Lower leg skin (tissue), 4 donors: ENCODE results near the gene CD59. TPM values are rescaled to one million over a fixed set of nuclear protein-coding genes. Genes with fewer than 3 reads are reported as not detected.
"Not testable (repeated sequence)": the region's sequence is repeated elsewhere in the genome, so short reads cannot be mapped to it uniquely, and the experiment has no call there.

Experiments used
- DNase-seq, 2 donors: peaks; one replicate each; pipeline ENCODE4 v3.0.0-alpha.2; 2019; ENCODE audit warnings: low spot score in 2 of 2
- H3K4me3 ChIP-seq: fragments of 200-600 bp; sonication (generic); 2 replicates; pipeline ENCODE4 v1.5.1; 2017; ENCODE audit warnings: mild to moderate bottlenecking, low read depth; ENCODE audit not compliant: poor library complexity, severe bottlenecking
- CTCF ChIP-seq, 3 donors: fragments of 450-650 bp; IDR thresholded peaks; one replicate each; pipeline ENCODE4 v1.5.1; 2016; ENCODE audit warnings: antibody characterized with exemption in 3 of 3, mild to moderate bottlenecking in 3 of 3, moderate library complexity in 2 of 3
- POLR2A ChIP-seq, 2 donors: fragments of 450-650 bp; IDR thresholded peaks; one replicate each; pipeline ENCODE4 v1.6.1; 2016 to 2017; ENCODE audit warnings: antibody characterized with exemption in 2 of 2, mild to moderate bottlenecking in 1 of 2, moderate library complexity in 1 of 2
- WGBS, 2 donors: methylation state at CpG; one replicate each; pipeline ENCODE4 v1.1.5; 2018; 5-methylcytosine and 5-hydroxymethylcytosine counted together
- intact Hi-C: fragments of 100-400 bp; cut with DNase I; formaldehyde crosslinking; loops from one replicate; pipeline ENCODE4 v1.15.0; 2023; ENCODE audit warnings: low total_unique reads
- total RNA-seq, 4 donors: library from RNA; depleted of rRNA; stranded (reverse); fragments of >200 nt; gene quantifications; one replicate each; pipeline ENCODE4 v1.1.0, GENCODE V29; 2016

Gene CD59
- total RNA-seq, 4 donors from 2014 or later, result 222 to 444 (median 324) TPM

GRCh38 chr11:33664166-33664565, 72.1 kb downstream of the CD59 start:
- DNase-seq, result no peak
- TF ChIP-seq CTCF (IDR thresholded peaks at IDR 0.05) (no peak), POLR2A (IDR thresholded peaks at IDR 0.05) (no peak)

GRCh38 chr11:33663121-33663520, 73.1 kb downstream of the CD59 start:
- intact Hi-C loops, result no loop called here
- TF ChIP-seq CTCF (IDR thresholded peaks at IDR 0.05) (no peak), POLR2A (IDR thresholded peaks at IDR 0.05) (no peak)
- DNase-seq, result no peak
- no peak overlapping the region for H3K4me3 ChIP-seq

More at GRCh38 chr11:33664166-33664565, 72.1 kb downstream of the CD59 start:
- WGBS, 2 donors, result 94 to 96% methylated on average over 6 of the region's 6 CpGs
- intact Hi-C loops, result no loop called here
- H3K4me3 ChIP-seq, result no peak overlapping the region

DNA sequence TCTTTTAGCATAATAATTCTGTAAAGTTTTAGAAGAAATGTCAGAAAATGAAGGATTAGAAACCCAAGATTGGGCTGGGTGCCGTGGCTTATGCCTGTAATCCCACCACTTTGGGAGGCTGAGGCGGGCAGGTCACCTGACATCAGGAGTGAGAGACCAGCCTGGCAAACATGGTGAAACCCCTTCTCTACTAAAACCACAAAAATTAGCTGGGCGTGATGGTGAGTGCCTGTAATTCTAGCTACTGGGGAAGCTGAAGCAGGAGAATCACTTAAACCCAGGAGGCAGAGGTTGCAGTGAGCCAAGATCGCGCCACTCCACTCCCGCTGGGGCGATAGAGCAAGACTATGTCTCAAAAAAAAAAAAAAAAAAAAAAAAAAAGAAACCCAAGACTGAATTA, 74.7 kb downstream of the CD59 start:
- intact Hi-C loops, DNase-seq, H3K4me3 ChIP-seq: not testable (repeated sequence)
- 93 to 96% methylated on average over 7 of the region's 7 CpGs for WGBS, 2 donors

GRCh38 chr11:33660962-33661361, 75.3 kb downstream of the CD59 start:
- H3K4me3 ChIP-seq, result no peak overlapping the region
- intact Hi-C loops, result no loop called here
- no peak for TF ChIP-seq POLR2A (IDR thresholded peaks at IDR 0.05)
- no peak for TF ChIP-seq CTCF (IDR thresholded peaks at IDR 0.05)
- DNase-seq, result no peak
- WGBS, 2 donors, result 91 to 93% methylated on average over 4 of the region's 4 CpGs

DNA sequence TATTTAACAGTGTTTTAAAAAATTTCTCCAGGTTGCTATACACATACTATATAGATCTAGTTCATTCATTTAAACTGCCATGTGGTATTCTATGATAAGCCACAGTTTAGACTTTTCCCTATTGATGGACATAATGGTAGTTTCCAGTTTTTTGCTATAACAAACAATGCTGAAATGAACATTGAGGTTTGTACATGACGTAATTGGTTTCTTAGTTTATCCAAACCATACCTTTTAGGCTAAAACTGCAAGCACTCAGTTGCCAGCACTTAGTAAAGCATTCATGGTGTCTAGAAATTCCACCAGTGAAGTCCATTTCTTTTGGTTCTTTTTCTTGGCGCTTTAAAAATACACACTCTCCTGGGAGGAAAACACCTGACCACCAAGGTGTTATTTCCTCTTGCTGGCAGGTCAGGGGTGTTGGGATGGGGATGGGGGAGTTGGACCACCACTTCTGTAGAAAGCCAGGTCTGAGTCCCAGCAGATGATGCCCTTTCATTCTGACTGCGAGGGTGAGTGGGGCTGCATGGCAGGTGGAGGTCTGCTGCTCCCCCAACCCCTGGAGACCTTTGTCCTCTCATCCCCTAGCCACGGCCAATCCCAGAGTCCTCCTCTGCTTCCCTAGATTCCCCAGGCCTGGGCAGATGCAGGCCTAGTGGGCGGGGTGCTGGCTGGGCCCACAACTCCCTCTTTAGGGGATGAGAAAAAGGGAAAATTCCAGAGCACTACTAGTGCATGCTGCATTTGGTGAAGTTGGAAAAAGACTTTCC, 76.7 kb downstream of the CD59 start:
- WGBS, 2 donors, result 90 to 96% methylated on average over 4 to 5 of the region's 5 CpGs
- H3K4me3 ChIP-seq, result no peak overlapping the region
- TF ChIP-seq POLR2A (IDR thresholded peaks at IDR 0.05) (no peak), CTCF (IDR thresholded peaks at IDR 0.05) (no peak)
- intact Hi-C loops, result no loop called here
- no peak for DNase-seq

GRCh38 chr11:33658195-33658900, 77.9 kb downstream of the CD59 start:
- intact Hi-C loops, result no loop called here

More at GRCh38 chr11:33658195-33658900, 77.9 kb downstream of the CD59 start:
- TF ChIP-seq CTCF (IDR thresholded peaks at IDR 0.05) (no peak), POLR2A (IDR thresholded peaks at IDR 0.05) (no peak)
- H3K4me3 ChIP-seq, result no peak overlapping the region
- 80 to 87% methylated on average over 22 of the region's 22 CpGs for WGBS, 2 donors
- DNase-seq, result no peak
